ENCODE results near the gene ZCCHC8. TPM values are rescaled to one million over a fixed set of nuclear protein-coding genes. Genes with fewer than 3 reads are reported as not detected.
"Not testable (repeated sequence)": the region's sequence is repeated elsewhere in the genome, so short reads cannot be mapped to it uniquely, and the experiment has no call there.

Gene ZCCHC8
- total RNA-seq, 1 donor from 2014 or later = 25.3 TPM

DNA sequence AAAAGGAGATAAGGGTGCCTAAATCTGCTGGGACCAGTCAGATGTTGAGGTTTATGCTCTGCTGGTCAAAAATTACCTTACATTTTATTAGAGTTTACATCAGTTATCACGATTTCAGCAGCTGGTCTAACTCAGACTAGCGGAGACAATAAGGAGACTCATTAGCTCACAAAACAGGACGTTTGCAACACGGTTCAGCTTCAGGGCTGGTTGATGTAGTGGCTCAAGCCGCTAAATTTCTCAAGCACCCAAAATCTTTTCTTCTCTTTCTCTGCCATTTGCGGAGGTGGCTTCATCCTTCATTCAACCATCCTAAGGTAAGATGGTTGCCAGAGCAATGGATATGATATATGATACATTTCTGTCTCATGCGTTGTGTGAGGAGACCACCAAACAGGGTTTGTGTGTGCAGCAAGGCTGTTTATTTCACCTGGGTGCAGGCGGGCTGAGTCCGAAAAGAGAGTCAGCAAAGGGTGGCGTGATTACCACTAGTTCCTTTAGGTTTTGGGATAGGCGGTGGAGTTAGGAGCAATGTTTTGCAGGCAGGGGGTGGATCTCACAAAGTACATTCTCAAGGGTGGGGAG lies 47.9 kb downstream of the ZCCHC8 start:
- DNase-seq (ENCODE audit: low read depth) = no peak
- Histone ChIP-seq H3K4me3 (ENCODE audit: low read depth, low read length) (no peak overlapping the region), H3K27me3 (ENCODE audit: control insufficient read depth, insufficient read depth, low read length) (no peaks in the 10 kb centered on the region), H3K36me3 (ENCODE audit: control insufficient read depth, insufficient read depth, low read length) (no peaks in the 10 kb centered on the region)
- TF ChIP-seq, protein P1, sequence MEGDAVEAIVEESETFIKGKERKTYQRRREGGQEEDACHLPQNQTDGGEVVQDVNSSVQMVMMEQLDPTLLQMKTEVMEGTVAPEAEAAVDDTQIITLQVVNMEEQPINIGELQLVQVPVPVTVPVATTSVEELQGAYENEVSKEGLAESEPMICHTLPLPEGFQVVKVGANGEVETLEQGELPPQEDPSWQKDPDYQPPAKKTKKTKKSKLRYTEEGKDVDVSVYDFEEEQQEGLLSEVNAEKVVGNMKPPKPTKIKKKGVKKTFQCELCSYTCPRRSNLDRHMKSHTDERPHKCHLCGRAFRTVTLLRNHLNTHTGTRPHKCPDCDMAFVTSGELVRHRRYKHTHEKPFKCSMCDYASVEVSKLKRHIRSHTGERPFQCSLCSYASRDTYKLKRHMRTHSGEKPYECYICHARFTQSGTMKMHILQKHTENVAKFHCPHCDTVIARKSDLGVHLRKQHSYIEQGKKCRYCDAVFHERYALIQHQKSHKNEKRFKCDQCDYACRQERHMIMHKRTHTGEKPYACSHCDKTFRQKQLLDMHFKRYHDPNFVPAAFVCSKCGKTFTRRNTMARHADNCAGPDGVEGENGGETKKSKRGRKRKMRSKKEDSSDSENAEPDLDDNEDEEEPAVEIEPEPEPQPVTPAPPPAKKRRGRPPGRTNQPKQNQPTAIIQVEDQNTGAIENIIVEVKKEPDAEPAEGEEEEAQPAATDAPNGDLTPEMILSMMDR (IDR thresholded peaks at IDR 0.05; ENCODE audit: insufficient read depth, low read length, poor library complexity, severe bottlenecking) = no peak

GRCh38 chr12:122449317-122449716 lies 51.4 kb downstream of the ZCCHC8 start:
- no peaks in the 10 kb centered on the region for H3K27me3 ChIP-seq (ENCODE audit: control insufficient read depth, insufficient read depth, low read length)
- DNase-seq (ENCODE audit: low read depth) = peak; percentile 42
- no peaks in the 10 kb centered on the region for H3K36me3 ChIP-seq (ENCODE audit: control insufficient read depth, insufficient read depth, low read length)
- TF ChIP-seq, protein P1 (IDR thresholded peaks at IDR 0.05; ENCODE audit: insufficient read depth, low read length, poor library complexity, severe bottlenecking) = no peak
- H3K4me3 ChIP-seq (ENCODE audit: low read depth, low read length) = no peak overlapping the region

GRCh38 chr12:122447825-122448224 lies 52.9 kb downstream of the ZCCHC8 start:
- not testable (repeated sequence) for DNase-seq (ENCODE audit: low read depth); H3K27me3 ChIP-seq (ENCODE audit: control insufficient read depth, insufficient read depth, low read length)

GRCh38 chr12:122446390-122446789 lies 54.3 kb downstream of the ZCCHC8 start:
- H3K27me3 ChIP-seq (ENCODE audit: control insufficient read depth, insufficient read depth, low read length); H3K4me3 ChIP-seq (ENCODE audit: low read depth, low read length); DNase-seq (ENCODE audit: low read depth); H3K36me3 ChIP-seq (ENCODE audit: control insufficient read depth, insufficient read depth, low read length): not testable (repeated sequence)

More at GRCh38 chr12:122447825-122448224, 52.9 kb downstream of the ZCCHC8 start:
- H3K36me3 ChIP-seq (ENCODE audit: control insufficient read depth, insufficient read depth, low read length); H3K4me3 ChIP-seq (ENCODE audit: low read depth, low read length): not testable (repeated sequence)

GRCh38 chr12:122444071-122444470 lies 56.7 kb downstream of the ZCCHC8 start:
- not testable (repeated sequence) for H3K27me3 ChIP-seq (ENCODE audit: control insufficient read depth, insufficient read depth, low read length); H3K4me3 ChIP-seq (ENCODE audit: low read depth, low read length); DNase-seq (ENCODE audit: low read depth); H3K36me3 ChIP-seq (ENCODE audit: control insufficient read depth, insufficient read depth, low read length)

- H3K27me3 ChIP-seq (ENCODE audit: control insufficient read depth, insufficient read depth, low read length); DNase-seq (ENCODE audit: low read depth); H3K4me3 ChIP-seq (ENCODE audit: low read depth, low read length); H3K36me3 ChIP-seq (ENCODE audit: control insufficient read depth, insufficient read depth, low read length): not testable (repeated sequence)
These were observed 61.9 kb downstream of the ZCCHC8 start for GRCh38 chr12:122438822-122439221.

DNA sequence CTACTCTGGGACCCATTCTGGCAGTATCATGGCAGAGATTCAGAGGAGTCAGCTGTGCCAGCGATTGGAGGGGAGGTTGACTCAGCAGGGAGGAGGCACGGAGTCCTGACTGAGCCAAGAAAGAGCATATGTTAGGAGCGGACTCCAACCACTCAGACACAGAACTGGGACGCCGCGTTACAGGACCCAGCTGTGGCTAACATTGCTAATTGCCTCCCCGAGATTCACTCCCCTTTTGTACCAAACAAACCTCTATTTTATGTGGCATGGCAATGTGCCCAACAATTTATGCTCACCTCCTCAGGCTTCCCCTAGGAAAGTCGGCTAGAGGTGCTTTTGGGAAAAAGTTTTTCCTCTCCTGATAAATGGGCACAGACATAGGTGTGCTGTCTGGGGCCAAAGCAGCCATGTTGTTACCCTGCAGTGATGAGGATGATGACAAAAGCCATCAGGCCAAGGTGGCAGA lies 63.0 kb downstream of the ZCCHC8 start:
- Histone ChIP-seq H3K4me3 (ENCODE audit: low read depth, low read length) (no peak overlapping the region), H3K36me3 (ENCODE audit: control insufficient read depth, insufficient read depth, low read length) (no peaks in the 10 kb centered on the region), H3K27me3 (ENCODE audit: control insufficient read depth, insufficient read depth, low read length) (no peaks in the 10 kb centered on the region)
- no peak for DNase-seq (ENCODE audit: low read depth)
- TF ChIP-seq, protein P1 (IDR thresholded peaks at IDR 0.05; ENCODE audit: insufficient read depth, low read length, poor library complexity, severe bottlenecking) = no peak

GRCh38 chr12:122435186-122435585 lies 65.5 kb downstream of the ZCCHC8 start:
- no peak for DNase-seq (ENCODE audit: low read depth)
- TF ChIP-seq, protein P1 (IDR thresholded peaks at IDR 0.05; ENCODE audit: insufficient read depth, low read length, poor library complexity, severe bottlenecking) = no peak
- H3K36me3 ChIP-seq (ENCODE audit: control insufficient read depth, insufficient read depth, low read length) = no peaks in the 10 kb centered on the region
- H3K27me3 ChIP-seq (ENCODE audit: control insufficient read depth, insufficient read depth, low read length) = no peaks in the 10 kb centered on the region
- no peak overlapping the region for H3K4me3 ChIP-seq (ENCODE audit: low read depth, low read length)

DNA sequence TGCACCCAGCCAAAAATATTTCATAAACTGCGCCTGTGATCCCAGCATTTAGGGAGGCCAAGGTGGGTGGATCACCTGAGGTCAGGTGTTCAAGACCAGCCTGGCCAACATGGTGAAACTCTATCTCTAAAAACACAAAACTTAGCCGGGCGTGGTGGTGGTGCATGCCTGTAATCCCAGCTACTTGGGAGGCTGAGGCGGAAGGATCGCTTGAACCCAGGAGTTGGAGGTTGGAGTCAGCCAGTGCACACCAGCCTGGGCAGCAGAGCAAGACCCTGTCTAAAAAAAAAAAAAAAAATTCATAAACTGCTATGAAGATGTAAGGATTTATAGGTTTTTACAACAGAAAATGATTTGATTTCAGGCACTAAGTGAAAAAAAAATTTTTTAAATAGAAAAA lies 71.7 kb downstream of the ZCCHC8 start:
- H3K36me3 ChIP-seq (ENCODE audit: control insufficient read depth, insufficient read depth, low read length); H3K27me3 ChIP-seq (ENCODE audit: control insufficient read depth, insufficient read depth, low read length); H3K4me3 ChIP-seq (ENCODE audit: low read depth, low read length); DNase-seq (ENCODE audit: low read depth): not testable (repeated sequence)
